ENCODE results near the gene ASCC1.
"Not testable (repeated sequence)": the region's sequence is repeated elsewhere in the genome, so short reads cannot be mapped to it uniquely, and the experiment has no call there.

The ASCC1 gene

DNA sequence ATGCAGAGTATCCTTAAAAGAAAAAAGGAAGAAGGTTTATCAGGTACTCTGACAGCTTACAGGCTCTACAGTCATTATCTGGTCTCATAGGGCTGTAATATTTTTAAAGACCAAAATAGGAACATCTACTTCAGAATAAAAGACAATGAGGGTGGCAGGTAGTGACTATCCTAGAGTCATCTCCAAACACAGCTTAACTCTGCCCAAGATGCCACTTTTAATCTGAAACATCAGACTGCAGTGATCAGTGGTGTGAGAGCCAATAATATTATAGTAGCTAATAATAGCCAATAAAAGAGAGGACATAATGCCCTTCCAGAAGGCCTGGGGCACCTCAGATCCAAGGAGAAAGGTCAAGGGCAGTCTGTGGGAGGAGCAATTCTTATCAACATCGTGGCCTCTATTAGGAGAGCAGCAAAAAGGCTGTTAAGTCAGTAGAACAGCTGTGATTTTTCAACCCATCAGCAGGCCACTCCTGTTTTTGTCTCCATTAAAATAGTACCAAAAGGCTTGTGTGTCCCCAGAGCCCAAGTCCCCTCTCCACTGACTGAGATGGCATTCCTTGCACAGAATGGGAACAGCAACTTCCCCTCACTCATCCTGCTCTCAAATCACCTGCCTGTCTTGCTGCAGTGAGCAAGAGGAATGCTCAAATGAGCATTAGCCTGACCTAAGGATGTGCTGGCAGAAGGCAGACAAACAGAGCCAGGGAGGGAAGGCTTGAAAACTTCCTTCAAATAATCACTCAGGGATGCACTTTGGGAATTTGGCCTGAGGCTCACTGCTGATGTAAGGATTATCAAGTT lies 107.0 kb downstream of the ASCC1 start:
- no peak overlapping the region for H3K4me3 ChIP-seq (ENCODE audit: low read depth in 1 of 2, low read length in 1 of 2)
- H3K4me1 ChIP-seq (ENCODE audit: control insufficient read depth in 1 of 2, insufficient read depth in 1 of 2, low read depth in 1 of 2, low read length in 1 of 2), result no peaks in the 10 kb centered on the region
- no peaks in the 10 kb centered on the region for H3K27me3 ChIP-seq
- TF ChIP-seq, protein P1, sequence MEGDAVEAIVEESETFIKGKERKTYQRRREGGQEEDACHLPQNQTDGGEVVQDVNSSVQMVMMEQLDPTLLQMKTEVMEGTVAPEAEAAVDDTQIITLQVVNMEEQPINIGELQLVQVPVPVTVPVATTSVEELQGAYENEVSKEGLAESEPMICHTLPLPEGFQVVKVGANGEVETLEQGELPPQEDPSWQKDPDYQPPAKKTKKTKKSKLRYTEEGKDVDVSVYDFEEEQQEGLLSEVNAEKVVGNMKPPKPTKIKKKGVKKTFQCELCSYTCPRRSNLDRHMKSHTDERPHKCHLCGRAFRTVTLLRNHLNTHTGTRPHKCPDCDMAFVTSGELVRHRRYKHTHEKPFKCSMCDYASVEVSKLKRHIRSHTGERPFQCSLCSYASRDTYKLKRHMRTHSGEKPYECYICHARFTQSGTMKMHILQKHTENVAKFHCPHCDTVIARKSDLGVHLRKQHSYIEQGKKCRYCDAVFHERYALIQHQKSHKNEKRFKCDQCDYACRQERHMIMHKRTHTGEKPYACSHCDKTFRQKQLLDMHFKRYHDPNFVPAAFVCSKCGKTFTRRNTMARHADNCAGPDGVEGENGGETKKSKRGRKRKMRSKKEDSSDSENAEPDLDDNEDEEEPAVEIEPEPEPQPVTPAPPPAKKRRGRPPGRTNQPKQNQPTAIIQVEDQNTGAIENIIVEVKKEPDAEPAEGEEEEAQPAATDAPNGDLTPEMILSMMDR (IDR thresholded peaks at IDR 0.05), result no peak
- no peak overlapping the region for H3K27ac ChIP-seq
- no peaks in the 10 kb centered on the region for H3K9me3 ChIP-seq
- H3K36me3 ChIP-seq, result peaks cover 13% of the 10 kb centered on the region

DNA sequence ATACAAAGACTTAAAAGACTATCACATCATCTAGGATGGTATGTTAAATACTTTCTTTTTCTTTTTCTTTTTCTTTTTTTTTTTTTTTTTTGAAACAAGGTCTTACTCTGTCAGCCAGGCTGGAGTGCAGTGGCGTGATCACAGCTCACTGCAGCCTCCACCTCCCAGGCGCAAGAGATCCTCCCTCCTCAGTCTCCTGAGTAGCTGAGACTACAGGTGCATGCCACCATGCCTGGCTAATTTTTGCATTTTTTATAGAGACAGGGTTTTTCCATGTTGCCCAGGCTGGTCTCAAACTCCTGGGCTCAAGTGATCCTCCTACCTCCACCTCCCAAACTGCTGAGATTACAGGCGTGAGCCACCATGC lies 108.1 kb downstream of the ASCC1 start:
- not testable (repeated sequence) for H3K4me3 ChIP-seq (ENCODE audit: low read depth in 1 of 2, low read length in 1 of 2)

DNA sequence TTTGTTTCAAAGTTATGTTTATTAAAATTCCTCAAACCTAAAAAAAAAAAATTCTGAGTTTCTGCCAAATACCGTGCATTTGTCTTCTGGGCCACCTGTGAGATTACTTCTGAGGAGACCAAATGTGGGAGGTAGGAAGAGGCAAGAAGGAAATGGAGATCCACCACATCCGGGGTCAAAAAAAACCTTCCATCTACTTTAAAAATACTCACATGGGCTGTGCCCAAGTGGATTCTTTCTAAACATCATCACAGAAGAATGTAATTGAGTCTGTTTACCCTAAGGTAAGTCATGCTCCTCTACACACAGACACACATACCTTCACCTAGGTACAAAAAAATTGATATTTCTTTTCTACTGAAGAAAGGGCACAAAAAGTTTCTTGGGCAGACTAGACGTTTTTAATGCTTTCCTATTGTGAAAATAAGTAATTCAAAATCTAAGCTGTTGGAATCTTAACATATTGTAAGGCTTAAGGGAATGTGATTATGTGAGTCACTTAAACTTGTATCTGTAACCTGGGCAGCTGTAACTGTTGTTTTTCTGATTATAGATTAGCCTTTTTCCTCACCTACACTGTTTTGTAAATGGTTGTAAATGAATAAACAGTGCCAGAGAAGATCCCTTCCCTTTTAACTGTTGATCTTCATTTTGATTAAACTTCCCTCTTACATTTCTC lies 108.6 kb downstream of the ASCC1 start:
- Histone ChIP-seq H3K4me1 (ENCODE audit: control insufficient read depth in 1 of 2, insufficient read depth in 1 of 2, low read depth in 1 of 2, low read length in 1 of 2) (no peaks in the 10 kb centered on the region), H3K4me3 (ENCODE audit: low read depth in 1 of 2, low read length in 1 of 2) (no peak overlapping the region), H3K27me3 (no peaks in the 10 kb centered on the region), H3K9me3 (no peaks in the 10 kb centered on the region), H3K27ac (no peak overlapping the region), H3K36me3 (peaks cover 16% of the 10 kb centered on the region)
- TF ChIP-seq, protein P1 (IDR thresholded peaks at IDR 0.05), result no peak

More for the DNA sequence above, 108.1 kb downstream of the ASCC1 start:
- H3K36me3 ChIP-seq, result peaks cover 13% of the 10 kb centered on the region
- not testable (repeated sequence) for H3K9me3 ChIP-seq; H3K27me3 ChIP-seq; H3K4me1 ChIP-seq (ENCODE audit: control insufficient read depth in 1 of 2, insufficient read depth in 1 of 2, low read depth in 1 of 2, low read length in 1 of 2); H3K27ac ChIP-seq

DNA sequence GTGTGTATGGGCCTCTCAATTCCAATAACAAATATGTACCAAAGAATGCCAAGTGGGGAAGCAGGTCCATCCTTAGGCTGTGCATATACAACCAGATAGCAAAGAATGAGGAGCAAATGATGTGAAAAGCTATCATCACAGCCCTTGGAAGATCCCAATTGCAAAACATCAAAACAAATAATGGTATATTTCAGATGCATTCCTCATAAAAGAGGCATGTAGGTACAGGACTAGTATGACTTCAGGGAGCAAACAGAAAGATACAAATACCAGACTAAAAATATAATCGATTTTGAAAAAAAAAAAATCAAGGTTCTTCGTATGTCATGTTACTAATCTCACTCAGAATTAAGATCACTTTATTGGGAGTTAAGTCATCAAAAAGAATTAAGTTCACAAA lies 109.2 kb downstream of the ASCC1 start:
- Histone ChIP-seq H3K4me3 (ENCODE audit: low read depth in 1 of 2, low read length in 1 of 2) (no peak overlapping the region), H3K9me3 (no peaks in the 10 kb centered on the region), H3K36me3 (peaks cover 17% of the 10 kb centered on the region), H3K27ac (no peak overlapping the region), H3K4me1 (ENCODE audit: control insufficient read depth in 1 of 2, insufficient read depth in 1 of 2, low read depth in 1 of 2, low read length in 1 of 2) (no peaks in the 10 kb centered on the region), H3K27me3 (no peaks in the 10 kb centered on the region)
- TF ChIP-seq, protein P1 (IDR thresholded peaks at IDR 0.05), result no peak

DNA sequence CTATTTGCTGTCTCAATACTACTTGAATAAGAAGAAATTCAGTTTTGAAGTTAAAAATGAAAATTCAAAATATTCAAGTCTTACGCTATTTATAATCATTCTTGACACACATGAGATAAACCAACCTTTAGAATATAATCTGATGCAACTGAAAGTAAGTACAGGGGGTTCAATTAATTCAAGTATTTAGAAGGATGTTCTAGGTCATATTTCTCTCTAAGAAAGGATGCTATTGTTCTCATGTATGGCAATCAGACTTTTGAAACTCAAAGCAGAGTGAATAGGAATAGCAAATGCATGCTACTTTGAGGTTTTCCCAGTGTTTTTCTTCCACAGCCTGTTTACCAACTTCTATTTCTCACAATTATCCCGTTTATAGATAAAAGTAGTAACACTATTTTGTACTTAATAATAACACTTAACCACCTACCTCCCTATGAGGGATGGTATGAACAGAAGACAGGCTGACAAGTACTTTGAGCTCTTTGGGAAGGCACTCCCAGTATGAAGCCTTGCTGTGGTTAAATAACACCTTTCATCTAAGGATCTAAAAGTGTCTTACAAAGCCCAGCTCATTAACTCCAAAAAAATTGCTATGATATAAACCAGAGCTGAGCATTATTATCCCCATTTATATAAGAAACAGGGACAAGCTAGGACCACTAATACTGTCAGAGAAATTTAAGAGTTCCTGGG lies 109.8 kb downstream of the ASCC1 start:
- Histone ChIP-seq H3K27ac (no peak overlapping the region), H3K9me3 (no peaks in the 10 kb centered on the region), H3K4me1 (ENCODE audit: control insufficient read depth in 1 of 2, insufficient read depth in 1 of 2, low read depth in 1 of 2, low read length in 1 of 2) (no peaks in the 10 kb centered on the region), H3K27me3 (no peaks in the 10 kb centered on the region), H3K36me3 (peaks cover 17% of the 10 kb centered on the region), H3K4me3 (ENCODE audit: low read depth in 1 of 2, low read length in 1 of 2) (no peak overlapping the region)
- TF ChIP-seq, protein P1 (IDR thresholded peaks at IDR 0.05), result no peak

DNA sequence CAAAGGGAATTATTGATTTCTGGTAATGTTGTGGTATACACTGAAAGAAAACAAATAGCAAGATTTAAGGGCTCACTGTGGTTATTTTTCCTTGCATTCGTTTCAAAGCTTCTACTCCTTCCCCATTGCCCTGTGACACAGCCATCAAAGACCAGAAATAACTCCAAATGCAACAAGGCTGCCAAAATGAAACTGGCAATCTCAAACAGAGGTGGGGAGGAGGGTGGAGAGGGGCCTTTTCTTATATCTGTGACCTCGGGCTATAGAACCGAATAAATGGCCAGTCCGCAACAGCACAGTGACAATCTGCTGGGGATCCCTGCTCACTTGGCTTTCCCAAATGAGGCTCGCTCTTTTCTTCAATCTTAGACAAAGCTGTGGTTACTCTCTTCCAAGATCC lies 110.4 kb downstream of the ASCC1 start:
- TF ChIP-seq, protein P1 (IDR thresholded peaks at IDR 0.05), result no peak
- Histone ChIP-seq H3K27me3 (no peaks in the 10 kb centered on the region), H3K27ac (no peak overlapping the region), H3K4me1 (ENCODE audit: control insufficient read depth in 1 of 2, insufficient read depth in 1 of 2, low read depth in 1 of 2, low read length in 1 of 2) (no peaks in the 10 kb centered on the region), H3K9me3 (no peaks in the 10 kb centered on the region), H3K36me3 (peaks cover 15% of the 10 kb centered on the region), H3K4me3 (ENCODE audit: low read depth in 1 of 2, low read length in 1 of 2) (no peak overlapping the region)

Measured in neutrophil (primary cell).